ENCODE measurements around the gene SNX20. TPM values are rescaled to one million over a fixed set of nuclear protein-coding genes. Genes with fewer than 3 reads are reported as not detected.

SNX20 gene
- total RNA-seq, 4 donors from 2014 or later = 3.0 to 8.5 (median 4.0) TPM

DNA sequence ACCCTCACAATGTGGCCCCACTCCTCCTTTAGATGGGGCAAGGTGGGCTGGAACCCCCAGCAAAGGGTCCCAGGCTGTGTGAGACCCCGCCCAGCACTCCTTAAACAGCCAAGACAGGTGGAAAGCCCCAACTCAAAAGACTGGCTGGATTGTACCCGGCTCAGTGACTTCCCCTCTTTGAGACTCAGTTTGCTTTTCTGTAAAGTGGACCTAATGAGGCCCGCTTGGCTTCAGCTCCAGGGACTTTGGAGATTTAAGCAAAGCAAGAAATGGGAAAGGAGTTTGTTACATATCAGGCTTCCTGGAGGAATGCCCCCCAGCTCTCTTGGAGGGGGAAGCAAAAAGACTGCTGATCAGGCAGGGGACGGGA lies 39.3 kb downstream of the SNX20 start:
- TF ChIP-seq, protein P1, sequence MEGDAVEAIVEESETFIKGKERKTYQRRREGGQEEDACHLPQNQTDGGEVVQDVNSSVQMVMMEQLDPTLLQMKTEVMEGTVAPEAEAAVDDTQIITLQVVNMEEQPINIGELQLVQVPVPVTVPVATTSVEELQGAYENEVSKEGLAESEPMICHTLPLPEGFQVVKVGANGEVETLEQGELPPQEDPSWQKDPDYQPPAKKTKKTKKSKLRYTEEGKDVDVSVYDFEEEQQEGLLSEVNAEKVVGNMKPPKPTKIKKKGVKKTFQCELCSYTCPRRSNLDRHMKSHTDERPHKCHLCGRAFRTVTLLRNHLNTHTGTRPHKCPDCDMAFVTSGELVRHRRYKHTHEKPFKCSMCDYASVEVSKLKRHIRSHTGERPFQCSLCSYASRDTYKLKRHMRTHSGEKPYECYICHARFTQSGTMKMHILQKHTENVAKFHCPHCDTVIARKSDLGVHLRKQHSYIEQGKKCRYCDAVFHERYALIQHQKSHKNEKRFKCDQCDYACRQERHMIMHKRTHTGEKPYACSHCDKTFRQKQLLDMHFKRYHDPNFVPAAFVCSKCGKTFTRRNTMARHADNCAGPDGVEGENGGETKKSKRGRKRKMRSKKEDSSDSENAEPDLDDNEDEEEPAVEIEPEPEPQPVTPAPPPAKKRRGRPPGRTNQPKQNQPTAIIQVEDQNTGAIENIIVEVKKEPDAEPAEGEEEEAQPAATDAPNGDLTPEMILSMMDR (IDR thresholded peaks at IDR 0.05; ENCODE audit: low read depth) = no peak

DNA sequence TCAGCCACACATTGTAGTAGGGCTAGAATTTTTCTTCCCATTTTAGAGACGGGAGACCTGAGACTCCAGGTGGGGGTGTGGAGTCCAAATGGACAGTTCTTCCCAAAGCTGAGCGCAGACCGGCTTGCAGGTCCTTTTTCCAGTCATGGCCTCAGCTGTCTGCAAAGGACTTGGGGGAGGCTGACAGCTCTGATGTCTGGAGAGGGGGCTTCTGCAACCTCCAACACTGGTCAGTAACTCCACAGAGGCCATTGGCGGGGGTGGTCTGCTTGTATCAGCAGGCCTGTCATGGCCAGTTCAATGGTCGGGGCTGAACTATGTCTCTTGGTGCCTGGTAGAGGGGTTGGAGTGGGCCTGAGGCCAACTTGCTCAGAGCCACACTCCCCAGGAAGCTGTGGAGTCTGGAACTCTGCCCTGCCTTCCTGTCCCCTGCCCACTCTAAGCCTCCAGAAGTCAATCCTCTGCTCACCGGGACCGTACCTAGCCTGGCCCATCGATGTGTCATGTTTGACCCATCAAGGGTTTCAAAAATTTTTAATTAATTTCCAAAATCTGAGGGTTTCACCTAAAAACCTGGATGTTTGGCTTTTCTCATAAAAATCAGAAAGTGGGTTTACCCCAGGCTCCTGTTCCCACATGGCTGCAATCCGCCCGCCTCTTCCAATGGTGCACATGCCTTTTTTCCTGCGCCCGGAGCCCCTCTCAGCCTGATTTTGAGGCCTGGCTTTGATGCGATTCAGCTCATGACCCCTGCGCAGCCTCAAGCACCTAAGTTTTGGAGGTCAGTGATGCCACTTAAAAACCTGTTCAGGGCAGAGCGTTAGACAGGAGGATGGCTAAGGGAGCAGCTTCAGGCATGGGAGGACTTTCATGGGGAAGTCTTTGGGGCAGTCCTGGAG lies 39.9 kb downstream of the SNX20 start:
- TF ChIP-seq, protein P1 (IDR thresholded peaks at IDR 0.05; ENCODE audit: low read depth) = no peak

DNA sequence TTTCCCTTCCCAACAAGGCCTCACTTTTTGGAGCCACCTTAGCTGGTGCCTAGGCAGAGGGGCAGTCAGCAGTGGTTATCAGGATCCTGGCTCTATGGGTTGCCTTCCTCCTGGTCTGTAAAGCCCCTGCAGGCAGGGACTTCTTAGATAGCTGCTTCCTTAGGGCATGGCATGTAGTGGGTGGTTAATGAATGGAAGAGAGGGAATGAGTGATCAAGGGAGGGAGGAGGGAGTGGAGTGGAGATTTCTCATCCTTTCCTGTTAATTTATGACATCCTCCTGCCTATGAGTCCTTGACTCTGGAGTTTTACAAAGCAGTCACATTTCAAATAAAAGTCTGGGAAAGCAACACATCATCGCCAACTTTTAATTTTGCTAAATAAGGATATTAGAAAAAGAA lies 40.7 kb downstream of the SNX20 start:
- TF ChIP-seq, protein P1 (IDR thresholded peaks at IDR 0.05; ENCODE audit: low read depth) = no peak

DNA sequence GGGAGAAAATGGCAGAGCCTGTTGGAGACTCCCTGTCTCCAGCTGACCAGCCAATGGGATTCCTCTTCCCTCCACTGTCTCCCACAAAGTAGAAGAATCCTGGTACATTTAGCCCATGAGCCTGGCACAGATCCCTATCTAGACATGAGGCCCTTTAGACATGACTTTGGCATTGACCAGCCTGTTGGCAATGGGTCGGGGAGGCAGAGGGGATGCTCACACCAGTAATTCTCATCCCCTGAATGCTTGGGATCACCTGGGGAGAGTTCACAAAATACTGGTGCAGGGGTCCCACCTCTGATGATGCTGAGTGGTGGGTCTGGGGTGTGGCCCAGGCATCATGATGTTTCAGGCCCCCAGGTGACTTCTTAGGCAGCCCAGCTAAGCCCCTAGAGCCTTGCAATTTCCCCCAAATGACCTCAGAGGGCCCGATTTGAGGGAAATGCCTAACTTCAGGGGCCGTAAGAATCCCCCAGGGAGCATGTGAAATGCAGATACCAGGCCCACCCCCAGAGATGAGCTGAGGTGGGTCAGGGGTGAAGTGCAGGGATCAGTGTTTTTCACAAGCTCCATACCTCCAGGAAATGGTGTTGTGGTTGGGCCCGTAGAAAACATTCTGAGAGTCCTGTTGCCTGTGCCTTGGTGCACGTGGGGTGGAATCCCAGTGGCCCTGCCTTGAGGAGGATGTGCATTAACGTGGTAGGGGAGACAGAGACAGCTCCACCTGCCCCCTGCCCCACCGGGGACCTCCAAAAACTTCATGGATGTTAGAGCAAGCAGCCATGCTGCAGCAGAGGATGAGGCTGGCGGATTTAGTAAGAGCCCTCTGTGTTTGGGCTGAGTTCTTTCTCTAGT lies 42.1 kb downstream of the SNX20 start:
- TF ChIP-seq, protein P1 (IDR thresholded peaks at IDR 0.05; ENCODE audit: low read depth) = no peak

DNA sequence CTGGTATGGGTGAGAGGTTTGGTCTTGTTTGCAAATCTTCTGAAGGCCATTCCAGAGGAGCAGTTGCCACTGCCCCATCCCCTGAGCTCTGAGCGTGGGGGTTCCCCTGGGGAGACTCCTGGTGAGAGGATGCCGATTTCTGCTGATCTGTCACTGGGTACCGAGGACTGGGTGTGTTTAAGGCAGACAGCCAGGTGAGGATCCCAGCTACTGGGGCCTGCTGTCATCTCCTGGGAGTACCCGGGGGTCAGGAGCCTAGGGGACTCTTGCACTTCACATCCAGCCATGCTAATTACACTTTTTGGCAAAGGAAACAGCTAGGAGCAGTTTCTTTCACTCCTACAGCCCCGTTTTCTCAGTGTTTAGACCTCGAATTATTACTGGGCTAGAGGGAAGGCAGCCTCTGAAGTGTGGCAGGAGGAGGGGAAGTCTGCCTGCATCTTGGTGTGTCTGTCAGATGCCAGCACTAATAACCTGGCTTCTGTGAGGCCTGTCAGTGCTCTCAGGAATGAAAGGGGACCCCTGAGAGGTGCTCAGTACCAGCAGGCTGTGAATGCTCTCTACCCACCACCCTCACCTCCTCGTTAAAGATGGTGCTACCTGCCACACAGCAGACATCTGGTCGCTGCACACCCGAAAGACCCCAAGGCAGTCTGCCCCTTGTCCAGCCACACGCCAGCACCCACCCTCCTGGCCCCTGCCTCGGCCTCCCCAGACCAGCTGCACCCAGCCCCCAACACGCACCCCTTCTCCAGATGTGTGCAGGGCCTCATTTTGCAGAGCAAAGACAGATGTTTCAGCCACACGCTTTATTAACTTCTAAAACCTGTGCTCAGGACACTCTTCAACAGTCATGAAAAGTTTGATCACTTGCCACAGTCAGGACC lies 43.2 kb downstream of the SNX20 start:
- TF ChIP-seq, protein P1 (IDR thresholded peaks at IDR 0.05; ENCODE audit: low read depth) = no peak

DNA sequence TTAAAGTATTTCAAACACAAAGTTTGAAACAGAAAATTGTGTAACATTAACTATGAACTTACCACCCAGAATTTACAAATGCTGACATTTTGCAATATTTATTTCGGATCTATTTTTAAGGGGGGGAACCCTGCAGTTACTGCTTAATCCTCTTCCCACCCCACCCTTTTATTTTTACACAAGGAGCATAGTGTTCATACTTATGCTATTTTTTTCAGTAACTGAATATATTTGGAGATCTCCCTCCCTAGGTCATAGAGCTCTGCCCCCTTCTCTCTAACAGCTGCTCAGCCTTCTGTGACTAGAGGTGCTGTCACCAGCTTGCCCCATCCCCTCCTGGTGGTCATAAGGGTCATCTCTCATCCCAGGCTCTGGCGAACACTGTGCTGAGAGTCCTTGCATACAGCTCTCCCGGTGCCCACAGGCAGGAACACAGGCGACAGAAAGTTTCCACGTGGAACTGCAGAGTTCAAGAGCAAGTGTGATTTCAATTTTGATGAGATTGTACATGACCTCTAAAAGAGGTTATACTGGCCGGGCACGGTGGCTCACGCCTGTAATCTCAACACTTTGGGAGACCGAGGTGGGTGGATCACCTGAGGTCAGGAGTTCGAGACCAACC lies 44.2 kb downstream of the SNX20 start:
- TF ChIP-seq, protein P1 (IDR thresholded peaks at IDR 0.05; ENCODE audit: low read depth) = no peak

All from subcutaneous adipose tissue (tissue), 4 donors.